SU-DHL-6 (cell line): ENCODE data around the gene LIPT2.

Source experiments
- CTCF ChIP-seq: fragments of 200-600 bp; sonication (generic); IDR thresholded peaks from one replicate; pipeline ENCODE4 v1.5.1; 2017; ENCODE audit warnings: antibody characterized with exemption, mild to moderate bottlenecking, low read length, moderate library complexity; ENCODE audit not compliant: insufficient read depth, poor library complexity, severe bottlenecking
- EZH2phosphoT487 ChIP-seq: fragments of 200-600 bp; sonication (generic), shearing (Covaris generic); conservative IDR thresholded peaks from 2 replicates; pipeline ENCODE4 v1.6.1; 2018; ENCODE audit warnings: mild to moderate bottlenecking, antibody characterized with exemption, low read length, moderate library complexity, mixed read lengths

- TF ChIP-seq CTCF = no peak
- TF ChIP-seq EZH2phosphoT487 = no peak
Observed at GRCh38 chr11:74520927-74521665, 27.6 kb upstream of the LIPT2 start.
